Measurements from ENCODE around the gene RABEP1.

Gene RABEP1

GRCh38 chr17:5257124-5257523 lies 25.0 kb upstream of the RABEP1 start:
- H3F3A ChIP-seq (ENCODE audit: low read depth) = no peaks in the 10 kb centered on the region
- H3K4me3 ChIP-seq (ENCODE audit: low read length, poor library complexity, severe bottlenecking) = no peak overlapping the region
- H3K79me2 ChIP-seq (ENCODE audit: insufficient read depth, low read length) = no peaks in the 10 kb centered on the region
- no peak overlapping the region for H3K9ac ChIP-seq (ENCODE audit: low read depth, low read length, poor library complexity, severe bottlenecking)
- H3K36me3 ChIP-seq (ENCODE audit: insufficient read depth, low read length) = no peaks in the 10 kb centered on the region
- no peaks in the 10 kb centered on the region for H3K9me3 ChIP-seq (ENCODE audit: insufficient read depth, low read depth, low read length)
- H3K4me2 ChIP-seq (ENCODE audit: low read depth, low read length, poor library complexity, severe bottlenecking) = no peak overlapping the region
- H3K9me2 ChIP-seq (replicated peaks; ENCODE audit: low read depth, low read length) = no peaks in the 10 kb centered on the region
- H3K27me3 ChIP-seq (ENCODE audit: insufficient read depth, low read length, poor library complexity, severe bottlenecking) = no peaks in the 10 kb centered on the region
- H3K4me1 ChIP-seq (ENCODE audit: insufficient read depth, low read length, poor library complexity, severe bottlenecking) = peaks cover 23% of the 10 kb centered on the region
- H2AFZ ChIP-seq (ENCODE audit: low read length) = no peak overlapping the region
- TF ChIP-seq EZH2phosphoT487 (IDR thresholded peaks at IDR 0.05; ENCODE audit: borderline replicate concordance) (no peak), CTCF (conservative IDR thresholded peaks at IDR 0.05; ENCODE audit: low read length) (no peak)
- H4K20me1 ChIP-seq (ENCODE audit: insufficient read depth, low read length, poor library complexity, severe bottlenecking) = no peaks in the 10 kb centered on the region

GRCh38 chr17:5260542-5260941 lies 21.5 kb upstream of the RABEP1 start:
- Histone ChIP-seq H3K4me2 (ENCODE audit: low read depth, low read length, poor library complexity, severe bottlenecking) (no peak overlapping the region), H3K9ac (ENCODE audit: low read depth, low read length, poor library complexity, severe bottlenecking) (no peak overlapping the region), H3K4me1 (ENCODE audit: insufficient read depth, low read length, poor library complexity, severe bottlenecking) (peaks cover 15% of the 10 kb centered on the region), H3F3A (ENCODE audit: low read depth) (no peaks in the 10 kb centered on the region), H4K20me1 (ENCODE audit: insufficient read depth, low read length, poor library complexity, severe bottlenecking) (no peaks in the 10 kb centered on the region), H3K9me3 (ENCODE audit: insufficient read depth, low read depth, low read length) (no peaks in the 10 kb centered on the region), H3K79me2 (ENCODE audit: insufficient read depth, low read length) (no peaks in the 10 kb centered on the region), H3K9me2 (replicated peaks; ENCODE audit: low read depth, low read length) (no peaks in the 10 kb centered on the region), H2AFZ (ENCODE audit: low read length) (no peak overlapping the region), H3K27me3 (ENCODE audit: insufficient read depth, low read length, poor library complexity, severe bottlenecking) (no peaks in the 10 kb centered on the region), H3K4me3 (ENCODE audit: low read length, poor library complexity, severe bottlenecking) (no peak overlapping the region), H3K36me3 (ENCODE audit: insufficient read depth, low read length) (no peaks in the 10 kb centered on the region)
- TF ChIP-seq CTCF (conservative IDR thresholded peaks at IDR 0.05; ENCODE audit: low read length) (no peak), EZH2phosphoT487 (IDR thresholded peaks at IDR 0.05; ENCODE audit: borderline replicate concordance) (no peak)

GRCh38 chr17:5262416-5262991 lies 19.6 kb upstream of the RABEP1 start:
- Histone ChIP-seq H3K9me3 (ENCODE audit: insufficient read depth, low read depth, low read length) (no peaks in the 10 kb centered on the region), H3K4me3 (ENCODE audit: low read length, poor library complexity, severe bottlenecking) (no peak overlapping the region), H3K36me3 (ENCODE audit: insufficient read depth, low read length) (no peaks in the 10 kb centered on the region), H3K9me2 (replicated peaks; ENCODE audit: low read depth, low read length) (no peaks in the 10 kb centered on the region), H3K9ac (ENCODE audit: low read depth, low read length, poor library complexity, severe bottlenecking) (no peak overlapping the region), H3K4me2 (ENCODE audit: low read depth, low read length, poor library complexity, severe bottlenecking) (no peak overlapping the region), H4K20me1 (ENCODE audit: insufficient read depth, low read length, poor library complexity, severe bottlenecking) (no peaks in the 10 kb centered on the region), H2AFZ (ENCODE audit: low read length) (no peak overlapping the region), H3K27me3 (ENCODE audit: insufficient read depth, low read length, poor library complexity, severe bottlenecking) (no peaks in the 10 kb centered on the region), H3K4me1 (ENCODE audit: insufficient read depth, low read length, poor library complexity, severe bottlenecking) (peaks cover 5% of the 10 kb centered on the region), H3K79me2 (ENCODE audit: insufficient read depth, low read length) (no peaks in the 10 kb centered on the region), H3F3A (ENCODE audit: low read depth) (no peaks in the 10 kb centered on the region)
- TF ChIP-seq EZH2phosphoT487 (IDR thresholded peaks at IDR 0.05; ENCODE audit: borderline replicate concordance) (no peak), CTCF (conservative IDR thresholded peaks at IDR 0.05; ENCODE audit: low read length) (no peak)
